ENCODE results near the gene CHST8.

CHST8 gene

GRCh38 chr19:33756177-33756576 is 134.4 kb downstream of the CHST8 start:
- no peak overlapping the region for H3K9ac ChIP-seq (ENCODE audit: low read length)
- H3K36me3 ChIP-seq (ENCODE audit: control insufficient read depth, insufficient read depth, low read length), result no peaks in the 10 kb centered on the region
- H3K4me1 ChIP-seq (ENCODE audit: control insufficient read depth, insufficient read depth, low read length), result no peaks in the 10 kb centered on the region
- no peaks in the 10 kb centered on the region for H3K27me3 ChIP-seq (ENCODE audit: control insufficient read depth, insufficient read depth, low read length)
- no peak overlapping the region for H3K4me3 ChIP-seq (ENCODE audit: low read depth, low read length)
- H3K9me3 ChIP-seq (ENCODE audit: control insufficient read depth, insufficient read depth, low read depth, low read length), result no peaks in the 10 kb centered on the region
- no peak overlapping the region for H3K27ac ChIP-seq (ENCODE audit: low read depth, low read length)

- no peaks in the 10 kb centered on the region for H3K36me3 ChIP-seq (ENCODE audit: control insufficient read depth, insufficient read depth, low read length)
Observed at GRCh38 chr19:33758541-33759013, 136.8 kb downstream of the CHST8 start.

GRCh38 chr19:33759356-33759755 is 137.6 kb downstream of the CHST8 start:
- H3K9ac ChIP-seq (ENCODE audit: low read length), result no peak overlapping the region
- H3K27ac ChIP-seq (ENCODE audit: low read depth, low read length), result no peak overlapping the region

More at GRCh38 chr19:33758541-33759013, 136.8 kb downstream of the CHST8 start:
- Histone ChIP-seq H3K4me3 (ENCODE audit: low read depth, low read length) (no peak overlapping the region), H3K27ac (ENCODE audit: low read depth, low read length) (no peak overlapping the region), H3K9ac (ENCODE audit: low read length) (no peak overlapping the region), H3K27me3 (ENCODE audit: control insufficient read depth, insufficient read depth, low read length) (no peaks in the 10 kb centered on the region), H3K4me1 (ENCODE audit: control insufficient read depth, insufficient read depth, low read length) (no peaks in the 10 kb centered on the region), H3K9me3 (ENCODE audit: control insufficient read depth, insufficient read depth, low read depth, low read length) (no peaks in the 10 kb centered on the region)

GRCh38 chr19:33763633-33764371 is 142.0 kb downstream of the CHST8 start:
- 0 out of 2 replicates have a peak, but pooled peaks cover under 1% of the 10 kb centered on the region for H3K27me3 ChIP-seq (ENCODE audit: control insufficient read depth, insufficient read depth, low read length)

More at GRCh38 chr19:33759356-33759755, 137.6 kb downstream of the CHST8 start:
- Histone ChIP-seq H3K4me1 (ENCODE audit: control insufficient read depth, insufficient read depth, low read length) (no peaks in the 10 kb centered on the region), H3K27me3 (ENCODE audit: control insufficient read depth, insufficient read depth, low read length) (no peaks in the 10 kb centered on the region), H3K36me3 (ENCODE audit: control insufficient read depth, insufficient read depth, low read length) (no peaks in the 10 kb centered on the region), H3K9me3 (ENCODE audit: control insufficient read depth, insufficient read depth, low read depth, low read length) (no peaks in the 10 kb centered on the region), H3K4me3 (ENCODE audit: low read depth, low read length) (no peak overlapping the region)

GRCh38 chr19:33766623-33767022 is 144.9 kb downstream of the CHST8 start:
- Histone ChIP-seq H3K27ac (ENCODE audit: low read depth, low read length) (no peak overlapping the region), H3K9me3 (ENCODE audit: control insufficient read depth, insufficient read depth, low read depth, low read length) (no peaks in the 10 kb centered on the region), H3K9ac (ENCODE audit: low read length) (no peak overlapping the region), H3K27me3 (ENCODE audit: control insufficient read depth, insufficient read depth, low read length) (peaks cover 19% of the 10 kb centered on the region; the same call in 1 of the 2 replicates), H3K4me1 (ENCODE audit: control insufficient read depth, insufficient read depth, low read length) (no peaks in the 10 kb centered on the region), H3K4me3 (ENCODE audit: low read depth, low read length) (no peak overlapping the region), H3K36me3 (ENCODE audit: control insufficient read depth, insufficient read depth, low read length) (no peaks in the 10 kb centered on the region)

More at GRCh38 chr19:33763633-33764371, 142.0 kb downstream of the CHST8 start:
- H3K9ac ChIP-seq (ENCODE audit: low read length), result no peak overlapping the region
- H3K27ac ChIP-seq (ENCODE audit: low read depth, low read length), result no peak overlapping the region
- H3K36me3 ChIP-seq (ENCODE audit: control insufficient read depth, insufficient read depth, low read length), result no peaks in the 10 kb centered on the region
- no peaks in the 10 kb centered on the region for H3K4me1 ChIP-seq (ENCODE audit: control insufficient read depth, insufficient read depth, low read length)
- H3K9me3 ChIP-seq (ENCODE audit: control insufficient read depth, insufficient read depth, low read depth, low read length), result no peaks in the 10 kb centered on the region
- no peak overlapping the region for H3K4me3 ChIP-seq (ENCODE audit: low read depth, low read length)

- H3K9me3 ChIP-seq (ENCODE audit: control insufficient read depth, insufficient read depth, low read depth, low read length), result no peaks in the 10 kb centered on the region
- no peak overlapping the region for H3K27ac ChIP-seq (ENCODE audit: low read depth, low read length)
- peaks cover 19% of the 10 kb centered on the region; the same call in 1 of the 2 replicates for H3K27me3 ChIP-seq (ENCODE audit: control insufficient read depth, insufficient read depth, low read length)
- H3K9ac ChIP-seq (ENCODE audit: low read length), result no peak overlapping the region
- H3K4me1 ChIP-seq (ENCODE audit: control insufficient read depth, insufficient read depth, low read length), result no peaks in the 10 kb centered on the region
- H3K36me3 ChIP-seq (ENCODE audit: control insufficient read depth, insufficient read depth, low read length), result peaks cover 6% of the 10 kb centered on the region; the same call in 1 of the 2 replicates
- no peak overlapping the region for H3K4me3 ChIP-seq (ENCODE audit: low read depth, low read length)
Observed at GRCh38 chr19:33767898-33768413, 146.2 kb downstream of the CHST8 start.

GRCh38 chr19:33769208-33769607 is 147.5 kb downstream of the CHST8 start:
- Histone ChIP-seq H3K36me3 (ENCODE audit: control insufficient read depth, insufficient read depth, low read length) (peaks cover 6% of the 10 kb centered on the region; the same call in 1 of the 2 replicates), H3K27me3 (ENCODE audit: control insufficient read depth, insufficient read depth, low read length) (peaks cover 19% of the 10 kb centered on the region; the same call in 1 of the 2 replicates), H3K27ac (ENCODE audit: low read depth, low read length) (no peak overlapping the region), H3K4me3 (ENCODE audit: low read depth, low read length) (no peak overlapping the region), H3K4me1 (ENCODE audit: control insufficient read depth, insufficient read depth, low read length) (no peaks in the 10 kb centered on the region), H3K9ac (ENCODE audit: low read length) (no peak overlapping the region), H3K9me3 (ENCODE audit: control insufficient read depth, insufficient read depth, low read depth, low read length) (no peaks in the 10 kb centered on the region)

GRCh38 chr19:33770107-33770506 is 148.4 kb downstream of the CHST8 start:
- Histone ChIP-seq H3K4me3 (ENCODE audit: low read depth, low read length) (no peak overlapping the region), H3K9ac (ENCODE audit: low read length) (no peak overlapping the region), H3K9me3 (ENCODE audit: control insufficient read depth, insufficient read depth, low read depth, low read length) (no peaks in the 10 kb centered on the region), H3K36me3 (ENCODE audit: control insufficient read depth, insufficient read depth, low read length) (peaks cover 6% of the 10 kb centered on the region; the same call in 1 of the 2 replicates), H3K27ac (ENCODE audit: low read depth, low read length) (no peak overlapping the region), H3K27me3 (ENCODE audit: control insufficient read depth, insufficient read depth, low read length) (peaks cover 19% of the 10 kb centered on the region; the same call in 1 of the 2 replicates), H3K4me1 (ENCODE audit: control insufficient read depth, insufficient read depth, low read length) (no peaks in the 10 kb centered on the region)

- Histone ChIP-seq H3K9me3 (ENCODE audit: control insufficient read depth, insufficient read depth, low read depth, low read length) (no peaks in the 10 kb centered on the region), H3K4me1 (ENCODE audit: control insufficient read depth, insufficient read depth, low read length) (no peaks in the 10 kb centered on the region), H3K9ac (ENCODE audit: low read length) (no peak overlapping the region), H3K4me3 (ENCODE audit: low read depth, low read length) (no peak overlapping the region), H3K36me3 (ENCODE audit: control insufficient read depth, insufficient read depth, low read length) (peaks cover 6% of the 10 kb centered on the region; the same call in 1 of the 2 replicates), H3K27ac (ENCODE audit: low read depth, low read length) (no peak overlapping the region), H3K27me3 (ENCODE audit: control insufficient read depth, insufficient read depth, low read length) (peaks cover 19% of the 10 kb centered on the region; the same call in 1 of the 2 replicates)
Observed at GRCh38 chr19:33771384-33772101, 149.8 kb downstream of the CHST8 start.

- H3K4me3 ChIP-seq (ENCODE audit: low read depth, low read length), result no peak overlapping the region
Observed at GRCh38 chr19:33772102-33772857, 150.5 kb downstream of the CHST8 start.

More at GRCh38 chr19:33772102-33772857, 150.5 kb downstream of the CHST8 start:
- Histone ChIP-seq H3K36me3 (ENCODE audit: control insufficient read depth, insufficient read depth, low read length) (peaks cover 6% of the 10 kb centered on the region; the same call in 1 of the 2 replicates), H3K4me1 (ENCODE audit: control insufficient read depth, insufficient read depth, low read length) (no peaks in the 10 kb centered on the region), H3K27ac (ENCODE audit: low read depth, low read length) (no peak overlapping the region), H3K27me3 (ENCODE audit: control insufficient read depth, insufficient read depth, low read length) (peaks cover 19% of the 10 kb centered on the region; the same call in 1 of the 2 replicates), H3K9ac (ENCODE audit: low read length) (no peak overlapping the region), H3K9me3 (ENCODE audit: control insufficient read depth, insufficient read depth, low read depth, low read length) (no peaks in the 10 kb centered on the region)

Measured in HUES6 (cell line).